ENCODE measurements around the gene ACAA1. TPM values are rescaled to one million over a fixed set of nuclear protein-coding genes. Genes with fewer than 3 reads are reported as not detected.

ACAA1 gene
- total and polyA plus RNA-seq, 2 of the 13 experiments (the other 11 are each of a cell fraction or from before 2014, with no cell fraction given) = 60.8 to 188 TPM

GRCh38 chr3:38138349-38139190 lies 1.6 kb upstream of the ACAA1 start, which contains the start of gene MYD88 (continued):
- no peak for TF ChIP-seq USF2 (IDR thresholded peaks at IDR 0.05; ENCODE audit: low read depth, low read length)
- no peak for TF ChIP-seq USF2 (CRISPR knock-in tag; IDR thresholded peaks at IDR 0.05; ENCODE audit: borderline replicate concordance)
- TF ChIP-seq MAFK (conservative IDR thresholded peaks at IDR 0.05 in 1 of 2, IDR thresholded peaks at IDR 0.05 in 1 of 2; ENCODE audit: low read length in 2 of 2) = no peak
- no peak for TF ChIP-seq WIZ (CRISPR knock-in tag; IDR thresholded peaks at IDR 0.05)
- no peak for TF ChIP-seq ZNF510 (CRISPR knock-in tag; IDR thresholded peaks at IDR 0.05; ENCODE audit: low read depth)
- peak; percentile 53 for TF ChIP-seq MED1 (CRISPR knock-in tag; IDR thresholded peaks at IDR 0.05)
- TF ChIP-seq ZKSCAN8 (CRISPR knock-in tag; IDR thresholded peaks at IDR 0.05; ENCODE audit: borderline replicate concordance) = no peak
- TF ChIP-seq ZNF501 (CRISPR knock-in tag; IDR thresholded peaks at IDR 0.05) = peak; percentile 82
- TF ChIP-seq ETS1 (CRISPR knock-in tag; IDR thresholded peaks at IDR 0.05) = no peak
- no peak for TF ChIP-seq GPBP1L1 (CRISPR knock-in tag; IDR thresholded peaks at IDR 0.05)
